ENCODE measurements around the gene TTBK1.

TTBK1 gene

DNA sequence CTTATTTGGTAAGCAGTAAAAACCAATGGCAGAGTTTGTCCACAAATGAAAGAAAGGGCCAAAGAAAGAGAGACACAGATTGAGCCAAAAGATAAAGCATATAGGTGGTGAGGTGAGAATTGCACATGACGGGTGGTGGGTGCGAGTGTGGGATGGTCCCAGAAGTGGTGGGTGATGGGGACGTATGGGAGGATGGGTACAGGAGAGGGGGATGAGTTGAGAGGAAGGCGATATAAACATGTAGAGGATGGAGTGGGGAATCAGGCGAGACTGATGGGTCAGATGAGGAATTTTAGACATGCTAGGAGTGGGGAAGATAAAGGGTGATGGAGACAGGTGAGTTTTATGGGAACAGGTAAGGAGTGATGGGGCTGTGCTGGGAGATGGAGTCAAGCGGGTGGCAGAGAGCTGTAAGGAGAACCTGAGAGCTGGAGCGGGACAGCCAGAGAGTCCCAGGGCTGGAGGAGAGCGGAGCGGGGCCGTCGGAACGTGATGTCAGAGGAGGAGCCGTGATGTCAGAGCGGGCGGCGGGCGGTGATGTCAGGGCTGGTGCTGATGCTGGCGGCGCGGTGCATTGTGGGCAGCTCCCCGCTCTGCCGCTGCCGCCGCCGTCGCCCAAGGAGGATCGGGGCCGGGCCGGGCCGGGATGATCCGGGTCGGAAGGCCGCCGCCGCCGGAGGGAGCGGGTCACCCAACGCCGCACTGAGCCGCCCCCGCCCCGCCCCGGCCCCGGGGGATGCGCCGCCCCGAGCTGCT, at the start of gene TTBK1:
TTBK1 (plus strand) TSS at position 574 of the 756 bp plus-strand sequence. CDS start 3,180 bp downstream, outside the sequence.
- DNase-seq (ENCODE audit: low read depth in 2 of 3, low spot score in 1 of 3): no peak

DNA sequence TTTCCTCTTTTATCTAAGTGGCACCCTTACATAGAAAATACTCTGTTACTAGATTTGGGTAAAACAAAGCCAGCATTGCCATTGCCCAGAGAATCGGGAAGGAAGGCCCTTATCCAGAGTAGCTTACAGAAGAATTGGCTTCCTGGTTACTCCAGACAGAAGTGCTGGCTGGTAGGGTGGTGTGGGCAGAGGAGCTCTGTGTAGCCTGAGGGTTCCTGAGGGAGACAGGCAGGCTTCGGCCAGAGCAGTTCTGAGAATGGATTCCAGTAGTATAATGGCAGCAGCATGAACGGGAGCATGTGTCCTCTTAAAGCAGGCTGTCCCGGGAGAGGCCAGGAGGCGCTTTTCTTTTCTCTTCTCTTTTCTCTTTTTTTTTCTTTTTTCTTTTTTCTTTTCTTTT, 49.4 kb upstream of the TTBK1 start:
- no peak for DNase-seq (ENCODE audit: low read depth in 2 of 3, low spot score in 1 of 3)

DNA sequence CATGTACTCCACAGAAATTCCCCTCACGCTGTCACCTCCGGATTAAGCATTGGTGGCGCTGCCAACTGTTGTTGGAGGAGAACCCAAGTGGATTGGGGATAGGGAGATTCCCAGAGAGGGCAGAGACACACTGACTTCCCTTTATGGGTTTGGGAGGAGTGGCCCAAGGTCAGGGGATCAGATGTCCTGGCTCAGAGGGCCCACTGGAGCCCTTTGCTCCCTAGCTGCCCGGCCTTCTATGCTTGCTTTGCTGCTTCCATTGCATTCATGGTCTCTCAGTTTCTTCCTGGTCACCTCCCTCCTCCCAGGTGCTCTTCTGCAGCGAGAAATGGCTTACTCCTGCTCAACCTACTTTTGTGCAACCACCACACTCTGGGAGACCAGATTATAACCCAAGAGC, 46.9 kb upstream of the TTBK1 start:
- DNase-seq (ENCODE audit: low read depth in 2 of 3, low spot score in 1 of 3): no peak

DNA sequence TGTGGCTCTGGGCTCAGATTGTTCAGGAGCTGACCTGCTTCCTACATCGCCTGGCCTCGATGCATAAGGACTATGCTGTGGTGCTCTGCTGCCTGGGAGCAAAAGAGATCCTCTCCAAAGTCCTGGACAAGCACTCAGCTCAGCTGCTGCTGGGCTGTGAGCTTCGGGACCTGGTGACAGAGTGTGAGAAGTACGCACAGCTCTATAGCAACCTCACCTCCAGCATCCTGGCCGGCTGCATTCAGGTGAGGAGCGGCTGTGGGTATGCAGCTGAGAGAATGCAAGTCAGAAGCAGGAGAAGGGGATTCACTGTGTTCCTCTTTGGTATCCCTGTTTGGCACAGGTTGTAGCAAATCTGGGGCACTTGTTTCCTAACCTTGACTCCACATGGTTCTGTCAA, 43.4 kb upstream of the TTBK1 start:
- no peak for DNase-seq (ENCODE audit: low read depth in 2 of 3, low spot score in 1 of 3)

DNA sequence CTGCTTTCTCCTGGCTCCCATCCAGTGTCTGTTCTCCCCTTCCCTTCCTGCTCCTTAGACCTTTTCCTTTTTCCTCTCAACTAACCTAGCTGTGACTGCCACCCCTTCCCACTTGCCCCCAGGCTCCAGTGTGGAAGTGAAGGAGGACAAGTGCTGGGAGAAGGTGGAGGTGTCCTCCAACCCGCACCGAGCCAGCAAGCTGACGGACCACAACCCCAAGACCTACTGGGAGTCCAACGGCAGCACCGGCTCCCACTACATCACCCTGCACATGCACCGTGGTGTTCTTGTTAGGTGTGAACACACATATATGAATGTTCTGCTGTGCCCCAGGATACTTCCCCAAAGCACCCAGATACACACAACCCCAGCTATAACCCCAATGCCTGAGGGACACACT, 42.7 kb upstream of the TTBK1 start:
- DNase-seq (ENCODE audit: low read depth in 2 of 3, low spot score in 1 of 3): no peak

DNA sequence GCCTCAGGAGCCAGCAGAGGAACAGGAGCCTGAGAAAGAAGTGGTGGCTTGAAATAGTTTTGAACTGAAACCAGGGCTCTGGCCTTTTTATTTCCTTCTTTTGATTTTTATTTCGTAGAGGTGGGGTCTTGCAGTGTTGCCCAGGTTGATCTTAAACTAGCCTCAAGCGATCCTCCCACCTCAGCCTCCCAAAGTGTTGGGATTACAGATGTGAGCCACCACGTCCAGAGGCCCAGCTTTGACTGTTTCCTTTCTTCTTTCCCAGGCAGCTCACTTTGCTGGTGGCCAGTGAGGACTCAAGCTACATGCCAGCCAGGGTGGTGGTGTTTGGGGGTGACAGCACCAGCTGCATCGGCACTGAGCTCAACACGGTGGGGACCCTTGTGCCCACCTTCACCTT, 40.8 kb upstream of the TTBK1 start:
- no peak for DNase-seq (ENCODE audit: low read depth in 2 of 3, low spot score in 1 of 3)

DNA sequence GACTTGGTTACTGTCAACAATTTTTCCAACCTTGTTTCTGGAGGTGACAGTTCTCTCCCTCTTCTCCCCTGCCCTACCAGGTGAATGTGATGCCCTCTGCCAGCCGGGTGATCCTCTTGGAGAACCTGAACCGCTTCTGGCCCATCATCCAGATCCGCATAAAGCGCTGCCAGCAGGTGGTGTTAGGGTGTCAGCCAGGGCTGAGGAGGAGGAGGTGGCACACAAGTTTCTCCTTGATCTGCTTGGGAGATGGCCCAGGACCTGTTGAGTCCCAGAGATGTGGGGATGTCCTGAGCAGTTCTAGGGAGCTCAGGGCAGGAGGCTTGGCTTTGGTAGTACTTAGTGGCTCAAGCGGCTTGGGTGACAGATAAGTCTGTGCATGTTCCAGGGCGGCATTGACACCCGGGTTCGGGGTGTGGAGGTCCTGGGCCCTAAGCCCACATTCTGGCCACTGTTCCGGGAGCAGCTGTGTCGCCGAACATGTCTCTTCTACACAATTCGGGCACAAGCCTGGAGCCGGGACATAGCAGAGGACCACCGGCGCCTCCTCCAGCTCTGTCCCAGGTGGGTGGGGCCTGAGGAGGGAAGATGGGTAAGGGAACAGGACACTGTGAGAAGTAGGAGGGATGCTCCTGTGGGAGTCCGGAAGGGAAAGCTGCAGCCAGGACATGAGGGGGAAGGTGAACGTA, 40.1 kb upstream of the TTBK1 start:
- DNase-seq (ENCODE audit: low read depth in 2 of 3, low spot score in 1 of 3): no peak

DNA sequence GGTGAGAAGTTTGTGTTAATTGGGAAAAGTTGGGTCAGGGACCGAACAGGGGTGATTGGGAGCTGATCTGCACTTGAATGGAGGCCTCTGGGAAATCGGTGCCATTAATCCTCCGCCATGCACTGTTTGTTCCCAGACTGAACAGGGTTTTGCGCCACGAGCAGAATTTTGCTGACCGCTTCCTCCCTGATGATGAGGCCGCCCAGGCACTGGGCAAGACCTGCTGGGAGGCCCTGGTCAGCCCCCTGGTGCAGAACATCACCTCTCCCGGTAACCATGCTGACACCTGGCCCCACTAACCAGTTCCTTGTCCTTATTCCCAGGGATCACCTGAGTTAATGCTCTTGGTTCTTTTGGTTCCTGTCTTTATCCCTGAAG, 39.6 kb upstream of the TTBK1 start:
- no peak for DNase-seq (ENCODE audit: low read depth in 2 of 3, low spot score in 1 of 3)

DNA sequence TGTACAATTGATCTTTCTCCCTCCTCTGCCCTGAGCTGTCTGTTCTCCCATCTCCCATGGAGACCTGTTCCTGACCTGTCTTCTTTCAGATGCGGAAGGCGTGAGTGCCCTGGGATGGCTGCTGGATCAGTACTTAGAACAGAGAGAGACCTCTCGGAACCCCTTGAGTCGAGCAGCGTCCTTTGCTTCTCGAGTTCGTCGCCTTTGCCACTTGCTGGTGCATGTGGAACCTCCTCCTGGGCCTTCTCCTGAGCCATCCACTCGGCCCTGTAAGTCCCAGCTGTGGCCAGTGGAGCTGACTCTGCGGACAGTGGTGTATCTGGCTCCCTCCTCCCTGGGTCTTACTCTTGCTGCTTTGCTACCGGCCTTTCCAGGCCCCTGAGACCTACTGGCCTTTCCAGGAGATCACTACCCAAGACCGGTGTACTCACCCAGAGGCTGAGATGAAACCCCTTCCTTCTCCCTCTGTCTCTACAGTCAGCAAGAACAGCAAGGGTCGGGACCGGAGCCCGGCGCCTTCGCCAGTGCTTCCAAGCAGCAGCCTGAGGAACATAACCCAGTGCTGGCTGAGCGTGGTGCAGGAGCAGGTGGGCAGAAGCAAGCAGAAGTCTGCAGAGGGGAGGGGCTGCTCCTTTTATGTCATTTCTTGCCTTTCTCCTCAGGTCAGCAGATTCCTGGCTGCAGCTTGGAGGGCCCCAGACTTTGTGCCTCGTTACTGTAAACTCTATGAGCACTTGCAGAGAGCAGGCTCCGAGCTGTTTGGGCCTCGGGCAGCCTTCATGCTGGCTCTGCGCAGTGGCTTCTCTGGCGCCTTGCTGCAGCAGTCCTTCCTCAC, 38.8 kb upstream of the TTBK1 start:
- no peak for DNase-seq (ENCODE audit: low read depth in 2 of 3, low spot score in 1 of 3)

DNA sequence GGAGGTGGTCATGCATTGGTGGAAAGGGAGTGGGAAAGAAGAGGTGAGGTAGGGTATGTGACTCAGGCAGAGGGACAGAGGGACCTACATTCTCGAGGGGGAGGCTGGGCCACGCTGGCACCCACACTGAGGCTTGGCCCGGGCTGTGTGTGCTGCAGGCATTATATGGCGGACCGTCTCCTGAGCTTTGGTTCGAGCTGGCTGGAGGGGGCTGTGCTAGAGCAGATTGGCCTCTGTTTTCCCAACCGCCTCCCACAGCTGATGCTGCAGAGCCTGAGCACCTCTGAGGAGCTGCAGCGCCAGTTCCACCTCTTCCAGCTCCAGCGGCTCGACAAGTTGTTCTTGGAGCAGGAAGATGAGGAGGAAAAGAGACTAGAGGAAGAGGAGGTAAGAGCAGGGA, 37.4 kb upstream of the TTBK1 start:
- DNase-seq (ENCODE audit: low read depth in 2 of 3, low spot score in 1 of 3): no peak

DNA sequence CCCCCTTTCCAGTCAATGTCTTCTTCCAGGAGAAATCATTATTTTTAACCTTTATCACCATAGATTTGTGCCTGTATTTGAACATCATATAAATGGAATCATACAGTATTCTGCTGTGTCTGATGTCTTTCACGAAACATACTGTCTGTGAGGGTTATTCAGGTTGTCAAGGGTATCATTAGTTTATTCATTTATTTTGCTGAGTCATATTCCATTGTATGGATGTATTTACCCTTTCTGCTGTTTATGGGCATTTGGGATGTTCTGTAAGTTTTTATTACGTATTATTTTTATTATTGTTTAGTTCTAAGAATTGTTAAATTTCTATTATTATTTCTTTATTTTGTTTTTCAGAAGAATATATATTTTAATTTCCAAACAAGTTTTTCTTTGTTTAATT, 36.0 kb upstream of the TTBK1 start:
- no peak for DNase-seq (ENCODE audit: low read depth in 2 of 3, low spot score in 1 of 3)

DNA sequence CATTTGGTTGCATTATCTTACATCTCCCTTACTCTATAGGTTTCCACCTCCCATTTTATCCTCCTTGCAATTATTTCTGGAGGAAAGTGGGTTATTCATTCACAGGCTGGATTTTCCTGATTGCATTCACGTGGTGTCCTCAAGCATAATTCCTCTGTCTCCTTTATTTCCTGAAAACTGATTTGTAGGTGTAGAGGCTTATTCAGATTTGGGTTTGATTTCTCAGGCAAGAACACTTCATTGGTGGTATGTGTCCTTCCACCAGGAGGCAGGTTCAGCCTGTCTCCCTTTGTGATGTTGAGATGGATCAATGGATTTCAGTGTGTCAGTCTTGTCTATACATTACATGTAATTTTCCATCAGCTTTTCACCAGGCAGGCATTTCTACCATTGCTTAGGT, 31.3 kb upstream of the TTBK1 start:
- DNase-seq (ENCODE audit: low read depth in 2 of 3, low spot score in 1 of 3): no peak

DNA sequence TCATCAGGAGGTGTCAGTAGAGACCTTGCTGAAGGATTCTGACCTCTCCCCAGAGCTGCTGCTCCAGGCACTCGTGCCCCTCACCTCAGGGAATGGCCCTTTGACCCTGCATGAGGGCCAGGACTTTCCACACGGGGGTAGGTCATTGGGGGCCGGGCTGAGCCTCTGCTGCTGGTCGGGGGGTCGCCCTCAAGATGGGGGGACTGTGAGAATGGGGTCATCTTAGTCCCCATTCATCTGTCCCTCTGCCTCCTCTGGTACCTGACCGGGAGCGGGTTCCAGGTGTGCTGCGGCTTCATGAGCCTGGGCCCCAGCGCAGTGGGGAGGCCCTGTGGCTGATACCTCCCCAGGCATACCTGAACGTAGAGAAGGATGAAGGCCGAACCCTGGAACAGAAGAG, 29.9 kb upstream of the TTBK1 start:
- no peak for DNase-seq (ENCODE audit: low read depth in 2 of 3, low spot score in 1 of 3)

DNA sequence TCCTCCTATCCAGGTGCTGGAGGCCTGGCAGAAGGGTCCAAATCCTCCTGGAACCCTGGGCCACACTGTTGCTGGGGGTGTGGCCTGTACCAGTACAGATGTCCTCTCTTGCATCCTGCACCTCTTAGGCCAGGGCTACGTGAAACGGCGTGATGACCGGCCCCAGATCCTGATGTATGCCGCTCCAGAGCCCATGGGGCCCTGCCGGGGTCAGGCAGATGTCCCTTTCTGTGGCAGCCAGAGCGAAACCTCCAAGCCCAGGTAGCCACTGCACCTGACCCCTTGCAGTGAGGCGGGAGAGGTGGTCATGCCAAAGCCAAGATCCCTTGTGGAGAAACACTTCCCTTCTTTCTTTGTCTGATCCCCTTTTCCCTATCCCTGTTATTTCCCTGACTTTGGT, 28.2 kb upstream of the TTBK1 start:
- DNase-seq (ENCODE audit: low read depth in 2 of 3, low spot score in 1 of 3): no peak

DNA sequence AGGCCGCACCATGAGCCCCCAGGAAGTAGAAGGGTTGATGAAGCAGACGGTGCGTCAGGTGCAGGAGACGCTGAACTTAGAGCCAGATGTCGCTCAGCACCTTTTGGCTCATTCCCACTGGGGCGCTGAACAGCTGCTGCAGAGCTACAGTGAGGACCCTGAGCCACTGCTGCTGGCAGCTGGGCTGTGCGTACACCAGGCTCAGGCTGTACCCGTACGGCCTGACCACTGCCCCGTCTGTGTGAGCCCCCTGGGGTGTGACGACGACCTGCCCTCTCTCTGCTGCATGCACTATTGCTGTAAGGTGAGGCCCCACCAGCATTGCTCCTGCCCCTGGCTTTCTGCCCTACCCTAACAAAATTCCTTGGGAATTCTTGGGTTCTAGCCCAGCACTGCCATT, 27.1 kb upstream of the TTBK1 start:
- no peak for DNase-seq (ENCODE audit: low read depth in 2 of 3, low spot score in 1 of 3)

DNA sequence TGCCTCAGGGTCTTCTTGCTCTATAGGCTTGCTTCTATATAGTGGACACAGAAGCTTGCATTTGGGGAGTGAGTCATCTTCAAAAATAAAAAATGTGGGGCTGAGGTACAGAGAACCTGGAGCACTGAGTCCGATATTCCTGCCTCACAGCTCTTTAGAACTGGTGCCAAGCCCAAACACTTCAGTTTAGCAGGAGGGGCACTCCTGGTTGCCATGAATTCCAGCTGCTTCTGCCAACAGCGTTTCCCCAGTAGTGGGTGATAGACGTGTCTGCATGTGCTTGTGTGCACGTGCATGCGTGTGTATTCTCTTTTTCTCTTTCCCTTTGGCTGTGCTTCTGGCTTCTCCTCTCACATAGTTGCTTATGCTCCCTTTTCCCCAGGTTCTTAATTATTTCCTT, 25.9 kb upstream of the TTBK1 start:
- DNase-seq (ENCODE audit: low read depth in 2 of 3, low spot score in 1 of 3): no peak

DNA sequence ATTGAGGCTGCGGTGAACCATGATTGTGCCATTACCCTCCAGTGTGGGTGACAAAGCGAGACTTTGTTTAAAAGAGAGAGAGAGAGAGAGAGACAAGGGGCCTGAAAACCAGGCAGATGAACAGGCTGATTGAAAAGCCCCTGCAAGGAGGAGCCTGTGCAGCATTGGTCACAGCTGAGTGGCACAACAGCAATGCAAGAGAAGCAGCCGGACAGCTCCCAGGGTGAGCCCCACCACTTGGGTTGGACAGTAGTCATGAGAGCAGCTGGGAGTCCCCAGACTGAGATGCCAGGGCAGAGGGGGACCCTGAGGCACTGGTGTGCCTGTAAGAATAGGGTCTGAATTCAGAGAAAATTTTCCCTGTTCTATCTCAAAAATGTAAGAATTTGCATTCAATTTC, 24.2 kb upstream of the TTBK1 start:
- no peak for DNase-seq (ENCODE audit: low read depth in 2 of 3, low spot score in 1 of 3)

DNA sequence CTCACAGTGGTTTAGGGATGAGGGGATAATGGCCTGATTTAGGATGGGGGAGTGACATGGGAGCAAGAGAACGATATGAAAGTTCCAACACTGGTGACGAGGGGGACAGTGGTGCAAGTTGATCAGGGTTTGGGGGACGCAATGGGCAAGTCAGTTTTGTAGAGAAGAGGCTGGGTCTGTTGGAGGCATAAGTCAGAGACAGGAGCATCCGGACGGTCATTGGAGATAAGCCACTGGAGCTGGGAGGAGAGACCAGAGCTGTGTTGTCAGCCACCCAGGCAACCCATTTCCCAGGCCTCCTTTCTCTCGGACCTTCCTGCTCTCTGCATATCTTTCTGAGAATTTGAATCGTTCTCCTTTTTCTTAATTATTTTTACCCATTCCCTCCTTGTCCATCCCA, 23.5 kb upstream of the TTBK1 start:
- no peak for DNase-seq (ENCODE audit: low read depth in 2 of 3, low spot score in 1 of 3)

DNA sequence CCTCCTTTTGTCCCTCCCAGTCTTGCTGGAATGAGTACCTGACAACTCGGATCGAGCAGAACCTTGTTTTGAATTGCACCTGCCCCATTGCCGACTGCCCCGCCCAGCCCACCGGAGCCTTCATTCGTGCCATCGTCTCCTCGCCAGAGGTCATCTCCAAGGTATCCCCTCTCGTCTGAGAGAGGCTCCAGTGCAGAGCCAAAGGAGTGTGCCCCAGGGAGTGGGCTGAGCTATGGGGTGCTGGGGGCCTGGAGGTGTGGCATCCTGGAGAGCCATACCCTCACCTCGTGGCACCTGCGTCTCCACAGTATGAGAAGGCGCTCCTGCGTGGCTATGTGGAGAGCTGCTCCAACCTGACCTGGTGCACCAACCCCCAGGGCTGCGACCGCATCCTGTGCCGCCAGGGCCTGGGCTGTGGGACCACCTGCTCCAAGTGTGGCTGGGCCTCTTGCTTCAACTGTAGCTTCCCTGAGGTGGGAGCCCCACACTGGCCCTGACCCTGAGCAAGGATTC, 22.8 kb upstream of the TTBK1 start:
- no peak for DNase-seq (ENCODE audit: low read depth in 2 of 3, low spot score in 1 of 3)

DNA sequence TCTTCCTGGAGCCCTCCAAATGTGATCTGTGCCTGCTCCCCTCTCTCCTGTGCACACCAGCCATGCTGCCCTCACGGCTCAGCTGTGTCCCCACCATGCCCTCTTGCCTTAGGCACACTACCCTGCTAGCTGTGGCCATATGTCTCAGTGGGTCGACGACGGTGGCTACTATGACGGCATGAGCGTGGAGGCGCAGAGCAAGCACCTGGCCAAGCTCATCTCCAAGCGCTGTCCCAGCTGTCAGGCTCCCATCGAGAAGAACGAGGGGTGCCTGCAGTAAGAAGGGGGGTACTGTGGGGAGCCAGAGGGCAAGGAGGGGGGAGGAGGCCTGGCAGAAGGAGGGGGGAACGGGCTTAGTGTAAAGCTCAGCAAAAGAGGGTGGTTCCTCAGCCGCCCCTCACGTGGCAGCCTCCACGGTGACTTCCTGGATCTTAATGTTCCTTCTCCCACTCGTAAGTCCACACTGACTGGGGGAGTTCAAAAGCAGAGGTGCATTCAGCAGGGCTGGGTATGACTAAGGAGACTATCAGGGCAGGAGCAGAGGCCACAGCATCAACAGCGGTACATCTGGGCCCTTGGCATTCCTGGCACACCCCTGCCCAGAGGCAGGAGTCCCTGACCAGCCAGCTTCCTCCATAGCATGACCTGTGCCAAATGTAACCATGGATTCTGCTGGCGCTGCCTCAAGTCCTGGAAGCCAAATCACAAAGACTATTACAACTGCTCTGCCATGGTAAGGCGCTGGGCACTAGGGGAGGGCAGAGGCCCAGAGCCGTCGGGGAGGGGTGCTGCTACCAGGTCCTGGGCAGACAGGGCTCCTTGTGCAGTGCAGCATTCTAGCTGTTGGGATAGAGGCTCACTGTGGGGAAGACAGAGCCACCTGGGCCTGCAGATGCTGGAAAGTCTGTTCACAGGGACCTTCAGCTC, 22.0 kb upstream of the TTBK1 start:
- DNase-seq (ENCODE audit: low read depth in 2 of 3, low spot score in 1 of 3): no peak

Measured in stimulated activated CD4-positive, alpha-beta T cell treated with anti-CD3 and anti-CD28 coated beads, Interleukin-12 subunit alpha, Interleukin-12 subunit beta, amount 100 ng/mL, for 48 hours (primary cell).